ENCODE measurements around the gene F2. TPM values are rescaled to one million over a fixed set of nuclear protein-coding genes. Genes with fewer than 3 reads are reported as not detected.

Gene F2
- total RNA-seq, 2 donors from 2014 or later, result 1.8 TPM; not detected in 1

DNA sequence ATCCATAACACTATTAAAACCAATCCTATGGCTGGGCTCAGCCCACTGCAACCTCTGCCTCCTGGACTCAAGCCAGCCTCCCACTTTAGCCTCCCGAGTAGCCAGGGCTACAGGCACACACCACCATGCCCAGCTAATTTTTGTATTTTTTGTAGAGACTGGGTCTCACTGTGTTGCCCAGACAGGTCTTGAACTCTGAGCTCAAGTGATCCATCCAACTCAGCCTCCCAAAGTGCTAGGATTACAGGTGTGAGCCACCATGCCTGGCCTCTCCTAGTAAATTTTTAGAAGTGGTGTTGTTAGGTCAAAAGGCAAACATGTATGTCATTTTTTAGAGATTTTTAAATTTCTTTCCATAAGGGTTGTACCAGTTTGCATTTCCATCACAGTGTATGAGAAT lies 14.2 kb downstream of the F2 start:
- no peaks in the 10 kb centered on the region for H3K27me3 ChIP-seq (replicated peaks; ENCODE audit: insufficient read depth)
- H3K36me3 ChIP-seq, result no peaks in the 10 kb centered on the region
- no peak for DNase-seq (ENCODE audit: low spot score)
- no peak for TF ChIP-seq POLR2A (IDR thresholded peaks at IDR 0.05)
- TF ChIP-seq, protein P1, sequence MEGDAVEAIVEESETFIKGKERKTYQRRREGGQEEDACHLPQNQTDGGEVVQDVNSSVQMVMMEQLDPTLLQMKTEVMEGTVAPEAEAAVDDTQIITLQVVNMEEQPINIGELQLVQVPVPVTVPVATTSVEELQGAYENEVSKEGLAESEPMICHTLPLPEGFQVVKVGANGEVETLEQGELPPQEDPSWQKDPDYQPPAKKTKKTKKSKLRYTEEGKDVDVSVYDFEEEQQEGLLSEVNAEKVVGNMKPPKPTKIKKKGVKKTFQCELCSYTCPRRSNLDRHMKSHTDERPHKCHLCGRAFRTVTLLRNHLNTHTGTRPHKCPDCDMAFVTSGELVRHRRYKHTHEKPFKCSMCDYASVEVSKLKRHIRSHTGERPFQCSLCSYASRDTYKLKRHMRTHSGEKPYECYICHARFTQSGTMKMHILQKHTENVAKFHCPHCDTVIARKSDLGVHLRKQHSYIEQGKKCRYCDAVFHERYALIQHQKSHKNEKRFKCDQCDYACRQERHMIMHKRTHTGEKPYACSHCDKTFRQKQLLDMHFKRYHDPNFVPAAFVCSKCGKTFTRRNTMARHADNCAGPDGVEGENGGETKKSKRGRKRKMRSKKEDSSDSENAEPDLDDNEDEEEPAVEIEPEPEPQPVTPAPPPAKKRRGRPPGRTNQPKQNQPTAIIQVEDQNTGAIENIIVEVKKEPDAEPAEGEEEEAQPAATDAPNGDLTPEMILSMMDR (IDR thresholded peaks at IDR 0.05), result no peak
- no peak for TF ChIP-seq POLR2AphosphoS5 (IDR thresholded peaks at IDR 0.05)
- no peak overlapping the region for H3K27ac ChIP-seq
- intact Hi-C loops (cut with DNase I), result no loop called here
- H3K9me3 ChIP-seq, result no peaks in the 10 kb centered on the region
- no peaks in the 10 kb centered on the region for H3K4me1 ChIP-seq (replicated peaks)
- no peak overlapping the region for H3K4me3 ChIP-seq
- WGBS, result 94% methylated on average over 1 of the region's 1 CpG

DNA sequence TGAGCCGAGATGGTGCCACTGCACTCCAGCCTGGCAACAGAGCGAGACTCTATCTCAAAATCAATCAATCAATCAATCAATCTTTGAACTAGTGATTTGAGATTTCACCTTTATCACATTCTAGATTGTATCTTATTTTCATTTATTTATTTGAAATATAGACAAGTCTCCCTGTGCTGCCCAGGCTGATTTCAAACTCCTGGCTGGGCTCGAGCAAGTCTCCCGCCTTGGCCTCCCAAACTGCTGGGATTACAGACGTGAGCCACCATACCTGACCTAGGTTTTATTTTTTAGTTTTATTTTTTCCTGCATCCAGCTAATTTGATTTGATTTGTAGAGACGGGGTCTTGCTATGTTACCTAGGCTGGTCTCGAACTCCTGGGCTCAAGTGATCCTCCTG lies 17.1 kb downstream of the F2 start:
- no peaks in the 10 kb centered on the region for H3K9me3 ChIP-seq
- TF ChIP-seq POLR2AphosphoS5 (IDR thresholded peaks at IDR 0.05) (no peak), POLR2A (IDR thresholded peaks at IDR 0.05) (no peak)
- TF ChIP-seq, protein P1 (IDR thresholded peaks at IDR 0.05), result no peak
- no peaks in the 10 kb centered on the region for H3K36me3 ChIP-seq
- no peak for DNase-seq (ENCODE audit: low spot score)
- no peaks in the 10 kb centered on the region for H3K4me1 ChIP-seq (replicated peaks)
- 90% methylated on average over 7 of the region's 7 CpGs for WGBS
- H3K27ac ChIP-seq, result no peak overlapping the region
- H3K27me3 ChIP-seq (replicated peaks; ENCODE audit: insufficient read depth), result no peaks in the 10 kb centered on the region
- H3K4me3 ChIP-seq, result no peak overlapping the region
- intact Hi-C loops (cut with DNase I), result no loop called here

DNA sequence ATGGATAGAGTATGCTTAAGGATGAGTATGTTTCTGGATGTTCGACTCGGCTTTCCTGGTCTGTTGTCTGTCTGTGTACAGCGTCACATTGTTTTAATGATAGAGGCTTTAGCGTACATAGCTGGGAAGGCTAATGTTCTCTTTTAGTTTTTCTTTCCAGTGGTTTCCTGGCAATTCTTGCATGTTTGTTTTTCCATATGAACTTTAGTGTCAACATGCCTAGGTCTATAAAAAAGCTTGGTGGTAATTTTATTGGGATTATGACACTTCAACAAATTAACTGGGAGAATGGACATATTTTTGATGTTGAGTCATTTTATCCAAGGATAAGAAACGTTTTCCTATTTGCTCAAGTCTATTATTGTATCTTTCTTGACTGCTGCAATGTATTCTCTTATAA lies 17.6 kb downstream of the F2 start:
- no peak for DNase-seq (ENCODE audit: low spot score)
- TF ChIP-seq POLR2A (IDR thresholded peaks at IDR 0.05) (no peak), POLR2AphosphoS5 (IDR thresholded peaks at IDR 0.05) (peak; percentile 55)
- TF ChIP-seq, protein P1 (IDR thresholded peaks at IDR 0.05), result no peak

DNA sequence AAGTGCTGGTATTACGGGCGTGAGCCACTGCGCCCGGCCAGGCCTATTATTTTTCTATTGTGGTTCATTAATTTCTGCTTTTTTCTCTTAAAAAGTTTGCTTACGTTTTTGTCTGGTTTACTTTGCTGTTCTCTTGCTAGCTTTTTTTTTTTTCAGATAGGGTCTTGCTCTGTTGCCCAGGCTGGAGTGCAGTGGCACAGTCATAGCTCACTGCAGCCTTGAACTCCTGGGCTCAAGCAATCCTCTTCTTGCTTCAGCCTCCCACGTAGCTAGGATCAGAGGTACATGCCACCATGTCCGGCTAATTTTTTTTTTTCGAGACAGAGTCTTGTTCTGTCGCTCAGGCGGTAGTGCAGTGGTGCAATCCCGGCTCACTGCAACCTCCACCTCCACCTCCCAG lies 18.7 kb downstream of the F2 start:
- H3K9me3 ChIP-seq, result no peaks in the 10 kb centered on the region
- no peak for TF ChIP-seq POLR2AphosphoS5 (IDR thresholded peaks at IDR 0.05)
- TF ChIP-seq, protein P1 (IDR thresholded peaks at IDR 0.05), result no peak
- 96% methylated on average over 11 of the region's 11 CpGs for WGBS
- no peak overlapping the region for H3K27ac ChIP-seq
- H3K27me3 ChIP-seq (replicated peaks; ENCODE audit: insufficient read depth), result no peaks in the 10 kb centered on the region
- DNase-seq (ENCODE audit: low spot score), result no peak
- H3K4me3 ChIP-seq, result no peak overlapping the region
- H3K36me3 ChIP-seq, result peaks cover 0 to 2% of the 10 kb centered on the region in 2 donors
- H3K4me1 ChIP-seq (replicated peaks), result no peaks in the 10 kb centered on the region
- intact Hi-C loops (cut with DNase I), result no loop called here

More for the DNA sequence above, 17.6 kb downstream of the F2 start:
- H3K27me3 ChIP-seq (replicated peaks; ENCODE audit: insufficient read depth), result no peaks in the 10 kb centered on the region
- H3K4me1 ChIP-seq (replicated peaks), result no peaks in the 10 kb centered on the region
- WGBS, result 45% methylated on average over 5 of the region's 5 CpGs
- no peaks in the 10 kb centered on the region for H3K9me3 ChIP-seq
- intact Hi-C loops (cut with DNase I), result no loop called here
- H3K4me3 ChIP-seq, result no peak overlapping the region
- H3K36me3 ChIP-seq, result no peaks in the 10 kb centered on the region
- H3K27ac ChIP-seq, result no peak overlapping the region

DNA sequence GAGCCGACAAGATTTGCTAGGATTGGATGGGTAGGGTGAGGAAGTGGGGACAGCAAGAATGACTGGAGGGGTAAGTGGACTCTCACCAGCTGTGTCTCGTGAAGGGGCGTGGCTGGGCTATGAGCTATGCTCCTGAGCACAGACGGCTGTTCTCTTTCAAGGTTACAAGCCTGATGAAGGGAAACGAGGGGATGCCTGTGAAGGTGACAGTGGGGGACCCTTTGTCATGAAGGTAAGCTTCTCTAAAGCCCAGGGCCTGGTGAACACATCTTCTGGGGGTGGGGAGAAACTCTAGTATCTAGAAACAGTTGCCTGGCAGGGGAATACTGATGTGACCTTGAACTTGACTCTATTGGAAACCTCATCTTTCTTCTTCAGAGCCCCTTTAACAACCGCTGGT lies 19.9 kb downstream of the F2 start:
- Histone ChIP-seq H3K9me3 (no peaks in the 10 kb centered on the region), H3K4me1 (replicated peaks) (no peaks in the 10 kb centered on the region), H3K36me3 (peaks cover 0 to 5% of the 10 kb centered on the region in 2 donors), H3K27ac (no peak overlapping the region), H3K27me3 (replicated peaks; ENCODE audit: insufficient read depth) (no peaks in the 10 kb centered on the region), H3K4me3 (no peak overlapping the region)
- no peak for DNase-seq (ENCODE audit: low spot score)
- WGBS, result 72% methylated on average over 6 of the region's 6 CpGs
- TF ChIP-seq POLR2AphosphoS5 (IDR thresholded peaks at IDR 0.05) (no peak), POLR2A (IDR thresholded peaks at IDR 0.05) (no peak)
- TF ChIP-seq, protein P1 (IDR thresholded peaks at IDR 0.05), result no peak
- intact Hi-C loops (cut with DNase I), result no loop called here

Measured in prostate gland (tissue), 2 donors.